ENCODE measurements around the gene KRT20. TPM values are rescaled to one million over a fixed set of nuclear protein-coding genes. Genes with fewer than 3 reads are reported as not detected.

The KRT20 gene
- total and polyA plus RNA-seq, 2 of the 4 experiments (the other 2 are of a cell fraction): not detected

- BruUV-seq (replicated peaks): no TSS peak
- no peak for ATAC-seq (ENCODE audit: low read depth)
- in situ Hi-C loops (cut with MboI; ENCODE audit: low sequenced_read_pairs): no loop called here
Measured at GRCh38 chr17:40870136-40870535, 14.9 kb downstream of the KRT20 start.

More at GRCh38 chr17:40870136-40870535, 14.9 kb downstream of the KRT20 start:
- Histone ChIP-seq H3K18ac (ENCODE audit: low read depth, low read length) (no peak overlapping the region), H4K5ac (ENCODE audit: low read depth, low read length) (no peak overlapping the region), H3K4ac (ENCODE audit: low read depth, low read length) (no peak overlapping the region), H2AFZ (replicated peaks; ENCODE audit: low read length, poor library complexity) (no peak overlapping the region), H3K79me1 (ENCODE audit: low read depth in 1 of 2, low read length in 2 of 2) (no peaks in the 10 kb centered on the region), H3K36me3 (ENCODE audit: control insufficient read depth, insufficient read depth, low read length) (no peaks in the 10 kb centered on the region), H3K4me3 (ENCODE audit: insufficient read depth, low read depth, low read length) (no peak overlapping the region), H3K9ac (ENCODE audit: low read depth, low read length) (no peak overlapping the region), H2BK15ac (ENCODE audit: low read depth, low read length) (no peak overlapping the region), H3K4me2 (ENCODE audit: low read depth, low read length) (no peak overlapping the region), H2BK120ac (ENCODE audit: low read depth, low read length) (no peak overlapping the region), H2BK5ac (ENCODE audit: low read depth, low read length, poor library complexity, severe bottlenecking) (no peak overlapping the region), H3K9me3 (ENCODE audit: control insufficient read depth, insufficient read depth, low read length) (no peaks in the 10 kb centered on the region), H3K9me1 (ENCODE audit: insufficient read depth, low read length) (no peaks in the 10 kb centered on the region), H3K27me3 (ENCODE audit: control insufficient read depth, insufficient read depth, low read length) (no peaks in the 10 kb centered on the region; the same call in 1 of the 2 replicates), H3K27ac (ENCODE audit: insufficient read depth, low read length) (no peak overlapping the region), H4K20me1 (ENCODE audit: insufficient read depth, low read length) (no peaks in the 10 kb centered on the region), H2BK20ac (ENCODE audit: low read depth, low read length) (no peak overlapping the region), H2AK9ac (replicated peaks; ENCODE audit: low read depth, low read length, poor library complexity) (no peak overlapping the region), H3K56ac (ENCODE audit: extremely low read depth, insufficient read depth, low read length) (no peak overlapping the region), H4K91ac (ENCODE audit: insufficient read depth, low read depth, low read length) (no peak overlapping the region), H3K23ac (ENCODE audit: low read depth, low read length) (no peak overlapping the region), H3K14ac (replicated peaks; ENCODE audit: low read depth, low read length) (no peak overlapping the region), H3K4me1 (ENCODE audit: control insufficient read depth, insufficient read depth, low read length) (peaks cover 2% of the 10 kb centered on the region), H2AK5ac (ENCODE audit: low read depth, low read length) (no peak overlapping the region), H4K8ac (ENCODE audit: low read depth in 2 of 2, low read length in 2 of 2) (no peak overlapping the region)
- POLR2A ChIA-PET (ENCODE audit: unreplicated experiment): no interaction called here
- intact Hi-C loops (cut with micrococcal nuclease): no loop called here
- dilution Hi-C loops (cut with HindIII; ENCODE audit: low sequenced_read_pairs, unreplicated experiment): no loop called here
- CTCF ChIA-PET: interaction anchor here (1.1 kb wide), 1 partner anchor 13 kb away, joined by 3 read pairs; no protein-coding TSS in a partner anchor
- no CpG with 5 or more reads among the region's 4 CpGs for WGBS, 2 experiments (ENCODE audit: extremely low coverage in 2 of 2, insufficient read length in 1 of 2)
- no peak for DNase-seq
- TF ChIP-seq MAFK (IDR thresholded peaks at IDR 0.05; ENCODE audit: low read depth, low read length): no peak
- TF ChIP-seq CHD1 (IDR thresholded peaks at IDR 0.05; ENCODE audit: low read depth, low read length): no peak
- TF ChIP-seq RAD21 (IDR thresholded peaks at IDR 0.05; ENCODE audit: low read length): no peak
- no peak for TF ChIP-seq NFE2L2 (IDR thresholded peaks at IDR 0.05; ENCODE audit: low read depth, low read length)
- no peak for TF ChIP-seq USF2 (IDR thresholded peaks at IDR 0.05; ENCODE audit: low read depth, low read length)
- TF ChIP-seq MAZ (IDR thresholded peaks at IDR 0.05; ENCODE audit: borderline replicate concordance, low read depth, low read length): no peak
- no peak for TF ChIP-seq RCOR1 (IDR thresholded peaks at IDR 0.05; ENCODE audit: insufficient replicate concordance, low read length)
- TF ChIP-seq CEBPB (IDR thresholded peaks at IDR 0.05; ENCODE audit: low read depth, low read length): no peak
- TF ChIP-seq FOS (IDR thresholded peaks at IDR 0.05; ENCODE audit: low read depth, low read length): no peak
- TF ChIP-seq POLR2A (IDR thresholded peaks at IDR 0.05; ENCODE audit: low read depth, low read length): no peak
- no peak for TF ChIP-seq BHLHE40 (IDR thresholded peaks at IDR 0.05; ENCODE audit: low read depth, low read length)
- TF ChIP-seq ELK1 (IDR thresholded peaks at IDR 0.05; ENCODE audit: borderline replicate concordance, low read depth, low read length): no peak
- no peak for TF ChIP-seq RFX5 (IDR thresholded peaks at IDR 0.05; ENCODE audit: low read depth, low read length)
- TF ChIP-seq MXI1 (IDR thresholded peaks at IDR 0.05; ENCODE audit: borderline replicate concordance, low read depth, low read length): no peak
